K562 (cell line): Measurements from ENCODE around the gene TBXAS1. TPM values are rescaled to one million over a fixed set of nuclear protein-coding genes. Genes with fewer than 3 reads are reported as not detected.

Source experiments
- ARNT ChIP-seq, 2 experiments: fragments of 450-650 bp; IDR thresholded peaks; 2 replicates each; pipeline ENCODE4 v1.6.1; 2016; ENCODE audit warnings: mild to moderate bottlenecking in 1 of 2
- CHD2 ChIP-seq: IDR thresholded peaks from 2 replicates; pipeline ENCODE4 v1.6.1; 2011; ENCODE audit warnings: low read depth, low read length
- CXXC5 ChIP-seq: fragments of 250-450 bp; sonication (Bioruptor Pico); IDR thresholded peaks from 2 replicates; pipeline ENCODE4 v1.8.0; 2022; ENCODE audit warnings: inconsistent platforms, mild to moderate bottlenecking, moderate library complexity
- ELF2 ChIP-seq: fragments of 250-450 bp; sonication (Bioruptor Pico); IDR thresholded peaks from 2 replicates; pipeline ENCODE4 v1.5.0; 2021; ENCODE audit warnings: mild to moderate bottlenecking
- FOXM1 ChIP-seq, 2 experiments: fragments of 450-650 bp in 1 of 2; sonication (generic) in 1 of 2; formaldehyde crosslinking in 1 of 2; IDR thresholded peaks; 2 replicates each; pipeline versions ENCODE4 v1.6.1 to v1.9.0; 2017 to 2022; ENCODE audit warnings: low read depth in 2 of 2, mild to moderate bottlenecking in 2 of 2, missing genetic modification reagents in 1 of 2, moderate library complexity in 1 of 2
- GABPB1 ChIP-seq: sonication (generic); formaldehyde crosslinking; IDR thresholded peaks from 2 replicates; pipeline ENCODE4 v1.8.0; 2022; ENCODE audit warnings: mild to moderate bottlenecking, missing genetic modification reagents
- HDAC8 ChIP-seq: fragments of 450-650 bp; IDR thresholded peaks from 2 replicates; pipeline ENCODE4 v1.6.1; 2016; ENCODE audit warnings: mild to moderate bottlenecking, missing genetic modification characterization, moderate library complexity, missing compliant biosample characterization
- HNRNPL ChIP-seq: fragments of 200-400 bp; formaldehyde crosslinking; IDR thresholded peaks from 2 replicates; pipeline ENCODE4 v1.6.1; 2017; ENCODE audit warnings: low read depth, mild to moderate bottlenecking, low read length
- HNRNPUL1 ChIP-seq: fragments of 200-400 bp; formaldehyde crosslinking; IDR thresholded peaks from 2 replicates; pipeline ENCODE4 v1.6.1; 2017; ENCODE audit warnings: low read length
- KLF10 ChIP-seq: fragments of 250-450 bp; sonication (Bioruptor Pico); IDR thresholded peaks from 2 replicates; pipeline ENCODE4 v1.6.1; 2021; ENCODE audit warnings: matching md5 sums
- MYNN ChIP-seq, 2 experiments: sonication (generic); formaldehyde crosslinking in 1 of 2; IDR thresholded peaks; 2 replicates each; pipeline versions ENCODE4 v1.5.0 to v1.6.1; 2016 to 2020; ENCODE audit warnings: antibody characterized with exemption in 1 of 2, missing genetic modification reagents in 1 of 2
- NCOA1 ChIP-seq: fragments of 450-650 bp; IDR thresholded peaks from 2 replicates; pipeline ENCODE4 v1.6.1; 2016; ENCODE audit warnings: low read depth
- NR2C2 ChIP-seq, 2 experiments: fragments of 200-800 bp in 1 of 2; sonication (Bioruptor generic) in 1 of 2; sonication (generic) in 1 of 2; formaldehyde crosslinking in 1 of 2; IDR thresholded peaks; 2 replicates each; pipeline versions ENCODE4 v1.6.1 to v1.8.0; 2016 to 2022; ENCODE audit warnings: mild to moderate bottlenecking in 1 of 2, missing compliant biosample characterization in 1 of 2, missing genetic modification characterization in 1 of 2, missing genetic modification reagents in 1 of 2
- SIN3A ChIP-seq, 2 experiments: fragments of 150-350 bp in 1 of 2; IDR thresholded peaks; 2 replicates each; pipeline ENCODE4 v1.6.1; 2011 to 2016; ENCODE audit warnings: borderline replicate concordance in 2 of 2, low read depth in 2 of 2, low read length in 2 of 2, mild to moderate bottlenecking in 2 of 2, moderate library complexity in 2 of 2; ENCODE audit not compliant: control insufficient read depth in 1 of 2
- YBX1 ChIP-seq: fragments of 450-650 bp; IDR thresholded peaks from 2 replicates; pipeline ENCODE4 v1.7.1; 2016; ENCODE audit warnings: mild to moderate bottlenecking
- ZNF3 ChIP-seq: fragments of 250-450 bp; sonication (Bioruptor Pico); IDR thresholded peaks from 2 replicates; pipeline ENCODE4 v1.5.0; 2021; ENCODE audit warnings: mild to moderate bottlenecking, moderate library complexity
- ZNF507 ChIP-seq: conservative IDR thresholded peaks from 2 replicates; pipeline ENCODE4 v1.6.1; 2017; ENCODE audit warnings: missing genetic modification characterization, missing compliant biosample characterization
- polyA plus RNA-seq, 8 experiments: library from polyadenylated mRNA; depleted of rRNA in 4 of 8; stranded (reverse) in 5 of 8; unstranded in 3 of 8; fragments of >200 nt; fragmentation: Nextera tagmentation in 2 of 8; fragmentation: Illumina TruSeq in 1 of 8; extraction: Ambion mirVana in 2 of 8; extraction: Trizol in 1 of 8; gene quantifications; 2 replicates each; pipeline versions ENCODE4 v1.2.1 to v1.2.3, GENCODE V29; 2011 to 2014; ENCODE audit warnings: inconsistent platforms in 1 of 8, missing spikeins in 1 of 8
- total RNA-seq, 7 experiments: library from RNA; depleted of rRNA in 6 of 7; stranded (reverse); fragments of >200 nt in 6 of 7; fragmentation: Illumina TruSeq in 2 of 7; extraction: Trizol in 2 of 7; gene quantifications; 2 replicates each; pipeline versions ENCODE4 v1.2.1 to v1.2.3, GENCODE V29; 2011 to 2021; ENCODE audit warnings: low replicate concordance in 1 of 7
- TF ChIP-seq, protein P1 (sequence below): fragments of 250-450 bp; sonication (Bioruptor Pico); IDR thresholded peaks from 2 replicates; pipeline ENCODE4 v1.5.0; 2021; ENCODE audit warnings: mild to moderate bottlenecking, moderate library complexity
- TF ChIP-seq, protein P2 (sequence below): fragments of 250-450 bp; sonication (Bioruptor Pico); IDR thresholded peaks from 2 replicates; pipeline ENCODE4 v1.8.0; 2022; ENCODE audit warnings: moderate library complexity, mild to moderate bottlenecking, inconsistent platforms
- TF ChIP-seq, protein P3 (sequence below): sonication (generic); formaldehyde crosslinking; IDR thresholded peaks from 2 replicates; pipeline ENCODE4 v1.8.0; 2022; ENCODE audit warnings: missing genetic modification reagents, mild to moderate bottlenecking, moderate library complexity, borderline replicate concordance
- TF ChIP-seq, protein P4 (sequence below): fragments of 250-450 bp; sonication (Bioruptor Pico); IDR thresholded peaks from 2 replicates; pipeline ENCODE4 v1.5.0; 2021

TBXAS1 gene
- total and polyA plus RNA-seq, 9 of the 15 experiments (the other 6 are each of a cell fraction or from before 2014, with no cell fraction given): 1.1 to 8.3 (median 1.9) TPM

DNA sequence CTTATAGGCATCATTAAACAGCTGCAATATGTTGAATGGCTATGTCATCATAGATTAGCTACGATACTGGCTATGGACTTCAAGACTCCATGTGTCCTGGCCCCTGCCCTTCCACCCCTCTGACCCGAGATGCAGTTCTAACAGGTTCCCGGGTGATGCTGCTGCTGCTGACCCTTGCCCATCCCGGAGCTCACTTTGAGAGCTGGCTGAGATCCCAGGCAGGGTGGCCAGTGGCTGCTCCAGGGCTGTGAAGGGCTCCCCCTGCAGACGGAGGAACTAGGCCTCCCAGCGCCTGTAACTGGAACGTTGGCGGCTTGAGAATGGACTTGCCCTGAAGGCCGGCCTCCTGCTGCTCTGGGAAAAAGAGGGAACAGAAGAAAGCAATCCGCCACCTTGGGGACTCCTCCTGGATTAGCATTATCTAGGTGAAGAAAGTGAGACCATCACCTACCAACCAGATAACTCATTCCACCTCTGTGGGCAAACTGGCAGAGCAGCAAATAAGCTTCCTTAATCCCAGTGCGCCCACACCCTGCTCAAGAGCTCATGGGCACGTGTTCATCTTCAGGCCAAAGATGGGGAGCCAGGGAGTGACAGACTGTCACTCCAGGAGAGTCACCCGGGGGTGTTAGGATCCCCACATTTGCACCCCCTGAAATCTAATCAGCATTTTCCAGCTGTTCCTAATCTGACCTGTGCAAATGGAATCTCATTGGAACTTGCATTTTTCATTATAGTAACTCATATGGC lies 176.9 kb downstream of the TBXAS1 start (continued):
- 0 out of 4 replicates have a peak, but pooled peaks of 1 of the 2 experiments have one; percentile 14 for TF ChIP-seq SIN3A (IDR thresholded peaks at IDR 0.05; ENCODE audit: borderline replicate concordance in 2 of 2, control insufficient read depth in 1 of 2, low read depth in 2 of 2, low read length in 2 of 2)
- no peak for TF ChIP-seq GABPB1 (CRISPR knock-in tag)
- TF ChIP-seq ARNT (IDR thresholded peaks at IDR 0.05): no peak; a peak in 1 of 4 replicates
- no peak for TF ChIP-seq HDAC8
- TF ChIP-seq ZNF507 (tag): no peak
- no peak; the same call in 1 of the 2 replicates for TF ChIP-seq NR2C2 (CRISPR knock-in tag; IDR thresholded peaks at IDR 0.05)
- TF ChIP-seq NR2C2 (tag; IDR thresholded peaks at IDR 0.05): peak; percentile 32; the same call in 1 of the 2 replicates
- no peak for TF ChIP-seq NCOA1
- no peak for TF ChIP-seq MYNN (IDR thresholded peaks at IDR 0.05)
- no peak for TF ChIP-seq MYNN (CRISPR knock-in tag; IDR thresholded peaks at IDR 0.05)
- no peak for TF ChIP-seq ZNF3
- TF ChIP-seq YBX1: no peak
- no peak for TF ChIP-seq ELF2 (CRISPR knock-in tag)
- no peak for TF ChIP-seq KLF10 (CRISPR knock-in tag)
- no peak for TF ChIP-seq CXXC5 (CRISPR knock-in tag)
- TF ChIP-seq, protein P1, sequence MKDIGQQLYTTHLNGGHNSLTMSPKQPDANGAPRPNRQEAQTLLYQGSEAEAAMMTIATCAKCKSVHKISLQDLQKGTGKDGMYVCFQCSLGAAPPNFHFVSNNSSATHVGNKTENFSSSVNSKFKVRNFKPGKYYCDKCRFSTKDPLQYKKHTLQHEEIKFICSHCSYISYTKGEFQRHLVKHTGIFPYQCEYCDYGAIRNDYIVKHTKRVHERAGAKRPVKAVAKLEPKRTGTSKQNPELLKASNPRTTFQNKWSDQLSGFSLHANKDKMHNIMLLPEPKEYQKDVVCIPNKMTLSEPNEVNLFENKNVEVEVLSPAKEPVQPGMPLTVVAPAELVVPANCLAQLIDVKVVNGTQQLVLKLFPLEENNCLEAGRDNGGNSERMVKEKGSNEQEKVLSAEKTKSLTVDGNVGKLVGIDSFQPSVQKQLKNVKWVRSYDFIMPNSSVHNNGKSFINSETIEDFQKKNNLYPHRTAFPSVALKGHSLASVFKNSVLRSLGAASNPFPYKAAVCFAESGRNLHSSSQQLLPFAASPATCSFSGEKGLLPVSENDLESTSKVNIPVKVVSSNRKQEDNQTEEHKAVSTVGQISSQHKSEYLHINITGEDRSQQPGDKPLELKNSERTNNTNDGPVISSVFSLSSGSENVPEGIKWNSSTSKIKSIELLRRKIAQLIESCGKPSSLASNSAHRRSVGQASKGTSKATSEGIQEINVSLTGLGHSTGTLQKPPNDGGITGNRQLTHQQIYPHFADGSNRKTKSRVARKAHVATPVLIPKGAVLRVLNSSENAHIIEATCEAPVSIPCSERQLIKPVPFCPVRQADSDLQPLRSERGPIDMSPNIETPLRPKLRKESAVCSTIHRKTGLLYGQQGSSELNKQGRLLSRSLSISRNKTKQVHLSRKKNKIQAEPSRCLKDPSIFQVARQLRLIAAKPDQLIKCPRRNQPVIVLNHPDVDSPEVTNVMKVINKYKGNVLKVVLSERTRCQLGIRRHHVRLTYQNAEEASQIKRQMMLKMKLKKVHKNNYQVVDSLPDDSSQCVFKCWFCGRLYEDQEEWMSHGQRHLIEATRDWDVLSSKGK (CRISPR knock-in tag): no peak
- TF ChIP-seq, protein P2, sequence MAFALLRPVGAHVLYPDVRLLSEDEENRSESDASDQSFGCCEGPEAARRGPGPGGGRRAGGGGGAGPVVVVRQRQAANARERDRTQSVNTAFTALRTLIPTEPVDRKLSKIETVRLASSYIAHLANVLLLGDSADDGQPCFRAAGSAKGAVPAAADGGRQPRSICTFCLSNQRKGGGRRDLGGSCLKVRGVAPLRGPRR (CRISPR knock-in tag): no peak
- no peak for TF ChIP-seq FOXM1 (IDR thresholded peaks at IDR 0.05; ENCODE audit: low read depth)
- TF ChIP-seq FOXM1 (CRISPR knock-in tag; IDR thresholded peaks at IDR 0.05; ENCODE audit: low read depth): no peak
- TF ChIP-seq, protein P3, sequence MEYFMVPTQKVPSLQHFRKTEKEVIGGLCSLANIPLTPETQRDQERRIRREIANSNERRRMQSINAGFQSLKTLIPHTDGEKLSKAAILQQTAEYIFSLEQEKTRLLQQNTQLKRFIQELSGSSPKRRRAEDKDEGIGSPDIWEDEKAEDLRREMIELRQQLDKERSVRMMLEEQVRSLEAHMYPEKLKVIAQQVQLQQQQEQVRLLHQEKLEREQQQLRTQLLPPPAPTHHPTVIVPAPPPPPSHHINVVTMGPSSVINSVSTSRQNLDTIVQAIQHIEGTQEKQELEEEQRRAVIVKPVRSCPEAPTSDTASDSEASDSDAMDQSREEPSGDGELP (CRISPR knock-in tag): peak; percentile 81
- TF ChIP-seq CHD2: no peak
- TF ChIP-seq HNRNPUL1: no peak
- TF ChIP-seq, protein P4, sequence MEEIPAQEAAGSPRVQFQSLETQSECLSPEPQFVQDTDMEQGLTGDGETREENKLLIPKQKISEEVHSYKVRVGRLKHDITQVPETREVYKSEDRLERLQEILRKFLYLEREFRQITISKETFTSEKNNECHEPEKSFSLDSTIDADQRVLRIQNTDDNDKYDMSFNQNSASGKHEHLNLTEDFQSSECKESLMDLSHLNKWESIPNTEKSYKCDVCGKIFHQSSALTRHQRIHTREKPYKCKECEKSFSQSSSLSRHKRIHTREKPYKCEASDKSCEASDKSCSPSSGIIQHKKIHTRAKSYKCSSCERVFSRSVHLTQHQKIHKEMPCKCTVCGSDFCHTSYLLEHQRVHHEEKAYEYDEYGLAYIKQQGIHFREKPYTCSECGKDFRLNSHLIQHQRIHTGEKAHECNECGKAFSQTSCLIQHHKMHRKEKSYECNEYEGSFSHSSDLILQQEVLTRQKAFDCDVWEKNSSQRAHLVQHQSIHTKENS: no peak
- no peak for TF ChIP-seq HNRNPL
